ENCODE measurements around the gene MXRA7. TPM values are rescaled to one million over a fixed set of nuclear protein-coding genes. Genes with fewer than 3 reads are reported as not detected.
"Not testable (repeated sequence)": the region's sequence is repeated elsewhere in the genome, so short reads cannot be mapped to it uniquely, and the experiment has no call there.

The MXRA7 gene
- total RNA-seq, 1 donor from 2014 or later = 411 TPM

- intact Hi-C loops (cut with micrococcal nuclease) = no loop called here
- peaks cover 93% of the 10 kb centered on the region for H3K4me1 ChIP-seq
Observed at GRCh38 chr17:76702076-76702475, 8.7 kb downstream of the MXRA7 start.

GRCh38 chr17:76701471-76701967 is 9.2 kb downstream of the MXRA7 start:
- Histone ChIP-seq H3K36me3 (no peaks in the 10 kb centered on the region), H3K27me3 (ENCODE audit: low read depth) (no peaks in the 10 kb centered on the region), H3K4me1 (peaks cover 93% of the 10 kb centered on the region), H3K9me3 (replicated peaks) (no peaks in the 10 kb centered on the region), H3K27ac (replicated peaks) (peak overlapping the region; percentile 98), H3K4me3 (peak overlapping the region; percentile 57)
- TF ChIP-seq CTCF (IDR thresholded peaks at IDR 0.05; ENCODE audit: borderline replicate concordance) = no peak
- intact Hi-C loops (cut with micrococcal nuclease) = no loop called here
- no peak for DNase-seq

More at GRCh38 chr17:76702076-76702475, 8.7 kb downstream of the MXRA7 start:
- no peaks in the 10 kb centered on the region for H3K36me3 ChIP-seq
- peak overlapping the region; percentile 98 for H3K27ac ChIP-seq (replicated peaks)
- H3K4me3 ChIP-seq = peak overlapping the region; percentile 57
- H3K9me3 ChIP-seq (replicated peaks) = no peaks in the 10 kb centered on the region
- no peak for TF ChIP-seq CTCF (IDR thresholded peaks at IDR 0.05; ENCODE audit: borderline replicate concordance)
- H3K27me3 ChIP-seq (ENCODE audit: low read depth) = no peaks in the 10 kb centered on the region
- DNase-seq = no peak

- peak overlapping the region; percentile 98 for H3K27ac ChIP-seq (replicated peaks)
- H3K4me3 ChIP-seq = peak overlapping the region; percentile 57
- DNase-seq = peak; percentile 76
- H3K36me3 ChIP-seq = no peaks in the 10 kb centered on the region
- intact Hi-C loops (cut with micrococcal nuclease) = no loop called here
- no peak for TF ChIP-seq CTCF (IDR thresholded peaks at IDR 0.05; ENCODE audit: borderline replicate concordance)
- no peaks in the 10 kb centered on the region for H3K9me3 ChIP-seq (replicated peaks)
- no peaks in the 10 kb centered on the region for H3K27me3 ChIP-seq (ENCODE audit: low read depth)
- peaks cover 96% of the 10 kb centered on the region for H3K4me1 ChIP-seq
Observed at GRCh38 chr17:76700617-76701470, 9.9 kb downstream of the MXRA7 start.

- Histone ChIP-seq H3K4me1 (peaks cover 96% of the 10 kb centered on the region), H3K4me3 (peak overlapping the region; percentile 57), H3K9me3 (replicated peaks) (no peaks in the 10 kb centered on the region), H3K27ac (replicated peaks) (peak overlapping the region; percentile 98), H3K36me3 (no peaks in the 10 kb centered on the region), H3K27me3 (ENCODE audit: low read depth) (no peaks in the 10 kb centered on the region)
- no peak for TF ChIP-seq CTCF (IDR thresholded peaks at IDR 0.05; ENCODE audit: borderline replicate concordance)
- DNase-seq = no peak
- intact Hi-C loops (cut with micrococcal nuclease) = no loop called here
Observed at GRCh38 chr17:76700270-76700616, 10.5 kb downstream of the MXRA7 start.

GRCh38 chr17:76698466-76698977 is 12.2 kb downstream of the MXRA7 start:
- H3K27me3 ChIP-seq (ENCODE audit: low read depth); DNase-seq; H3K36me3 ChIP-seq; H3K9me3 ChIP-seq (replicated peaks); intact Hi-C loops (cut with micrococcal nuclease): not testable (repeated sequence)
- Histone ChIP-seq H3K27ac (replicated peaks) (peak overlapping the region; percentile 98), H3K4me3 (peak overlapping the region; percentile 30), H3K4me1 (peaks cover 100% of the 10 kb centered on the region)
